Activated CD8-positive, alpha-beta T cell treated with anti-CD3 and anti-CD28 coated beads for 36 hours (primary cell): ENCODE data around the gene ADAMTS5. TPM values are rescaled to one million over a fixed set of nuclear protein-coding genes. Genes with fewer than 3 reads are reported as not detected.

ENCODE experiments used
- ATAC-seq: fragments of 200-7000 bp; cut with Tn5 transposase; one replicate; pipeline ENCODE4 v1.10.0; 2021; ENCODE audit warnings: mild to moderate bottlenecking, moderate library complexity
- CTCF ChIA-PET: fragments of 350-600 bp; sonication (Branson Sonifier 250); formaldehyde crosslinking; loops from one replicate; lab custom pipeline; 2021; ENCODE audit warnings: antibody characterized with exemption; lab: Charles Lee
- POLR2A ChIA-PET: fragments of 350-600 bp; sonication (Branson Sonifier 250); formaldehyde crosslinking; loops from one replicate; lab custom pipeline; 2021; ENCODE audit warnings: antibody characterized with exemption; lab: Charles Lee
- DNase-seq: peaks from one replicate; pipeline ENCODE4 v3.0.0-alpha.2; 2020
- H3K27ac Mint-ChIP-seq: one replicate; pipeline ENCODE4 v1.8.0; 2021; ENCODE audit warnings: mild to moderate bottlenecking, mixed read lengths
- H3K27me3 Mint-ChIP-seq: one replicate; pipeline ENCODE4 v1.8.0; 2021; ENCODE audit warnings: mixed read lengths
- H3K36me3 Mint-ChIP-seq: one replicate; pipeline ENCODE4 v1.8.0; 2021; ENCODE audit warnings: low read depth, mixed read lengths
- H3K4me1 Mint-ChIP-seq: one replicate; pipeline ENCODE4 v1.8.0; 2021; ENCODE audit warnings: low read depth, mixed read lengths
- H3K4me3 Mint-ChIP-seq: one replicate; pipeline ENCODE4 v1.8.0; 2021; ENCODE audit warnings: mild to moderate bottlenecking, moderate library complexity, mixed read lengths
- H3K9me3 Mint-ChIP-seq: one replicate; pipeline ENCODE4 v1.8.0; 2021; ENCODE audit warnings: mixed read lengths
- CTCF ChIP-seq: fragments of 200-600 bp; IDR thresholded peaks from one replicate; pipeline ENCODE4 v1.8.0; 2022; ENCODE audit warnings: antibody characterized with exemption, mild to moderate bottlenecking
- intact Hi-C: fragments of 100-400 bp; cut with micrococcal nuclease; formaldehyde crosslinking; loops from one replicate; pipeline ENCODE4 v1.10.0; 2022
- total RNA-seq, 2 experiments: library from RNA; stranded (reverse); gene quantifications; one replicate each; pipeline ENCODE4 v1.2.3, GENCODE V29; 2021

ADAMTS5 gene
- total RNA-seq, 2 experiments from 2014 or later: not detected

- TF ChIP-seq CTCF: no peak
- Mint-ChIP-seq H3K9me3 (no peaks in the 10 kb centered on the region), H3K36me3 (no peaks in the 10 kb centered on the region), H3K27ac (no peak overlapping the region), H3K4me1 (no peaks in the 10 kb centered on the region), H3K27me3 (peaks cover 7% of the 10 kb centered on the region), H3K4me3 (no peak overlapping the region)
- CTCF ChIA-PET: no interaction called here
- DNase-seq (no peak), ATAC-seq (no peak)
- intact Hi-C loops: no loop called here
- POLR2A ChIA-PET: no interaction called here
Measured at GRCh38 chr21:26949830-26950229, 17.1 kb downstream of the ADAMTS5 start.

- ATAC-seq (no peak), DNase-seq (no peak)
- no peak overlapping the region for H3K27ac Mint-ChIP-seq
- no peaks in the 10 kb centered on the region for H3K36me3 Mint-ChIP-seq
- no peaks in the 10 kb centered on the region for H3K4me1 Mint-ChIP-seq
- ChIA-PET CTCF (interaction anchor here (1.4 kb wide), 1 partner anchor 14 kb away, joined by 4 read pairs; no protein-coding TSS in a partner anchor), POLR2A (no interaction called here)
- H3K9me3 Mint-ChIP-seq: no peaks in the 10 kb centered on the region
- no peak for TF ChIP-seq CTCF
- intact Hi-C loops: no loop called here
- no peak overlapping the region for H3K4me3 Mint-ChIP-seq
- H3K27me3 Mint-ChIP-seq: peaks cover 7% of the 10 kb centered on the region
Measured at GRCh38 chr21:26948194-26948593, 18.7 kb downstream of the ADAMTS5 start.

- H3K4me1 Mint-ChIP-seq: no peaks in the 10 kb centered on the region
- peaks cover 3% of the 10 kb centered on the region for H3K27me3 Mint-ChIP-seq
- H3K27ac Mint-ChIP-seq: no peak overlapping the region
- TF ChIP-seq CTCF: no peak
- no peaks in the 10 kb centered on the region for H3K9me3 Mint-ChIP-seq
- ChIA-PET CTCF (no interaction called here), POLR2A (no interaction called here)
- no peaks in the 10 kb centered on the region for H3K36me3 Mint-ChIP-seq
- DNase-seq: no peak
- no peak overlapping the region for H3K4me3 Mint-ChIP-seq
- ATAC-seq: no peak
- intact Hi-C loops: no loop called here
Measured at GRCh38 chr21:26946744-26947446, 20.0 kb downstream of the ADAMTS5 start.

GRCh38 chr21:26945916-26946675 is 20.8 kb downstream of the ADAMTS5 start:
- no peak overlapping the region for H3K27ac Mint-ChIP-seq
- no peak for TF ChIP-seq CTCF
- no peaks in the 10 kb centered on the region for H3K9me3 Mint-ChIP-seq
- H3K36me3 Mint-ChIP-seq: no peaks in the 10 kb centered on the region
- ChIA-PET CTCF (no interaction called here), POLR2A (no interaction called here)
- ATAC-seq (no peak), DNase-seq (no peak)
- H3K4me3 Mint-ChIP-seq: no peak overlapping the region
- H3K4me1 Mint-ChIP-seq: no peaks in the 10 kb centered on the region
- intact Hi-C loops: no loop called here
- H3K27me3 Mint-ChIP-seq: peaks cover 3% of the 10 kb centered on the region

GRCh38 chr21:26943921-26944320 is 23.0 kb downstream of the ADAMTS5 start:
- ATAC-seq (no peak), DNase-seq (no peak)
- Mint-ChIP-seq H3K4me1 (no peaks in the 10 kb centered on the region), H3K27ac (no peak overlapping the region), H3K36me3 (no peaks in the 10 kb centered on the region), H3K4me3 (no peak overlapping the region), H3K9me3 (no peaks in the 10 kb centered on the region), H3K27me3 (peaks cover 2% of the 10 kb centered on the region)
- CTCF ChIA-PET: no interaction called here
- TF ChIP-seq CTCF: no peak
- POLR2A ChIA-PET: no interaction called here
- intact Hi-C loops: no loop called here
